Measurements from ENCODE around the gene SETMAR.

The SETMAR gene

GRCh38 chr3:4355401-4356219 lies 52.4 kb downstream of the SETMAR start:
- CTCF ChIA-PET = interaction anchor here (1.2 kb wide), 1 partner anchor 278 kb away, joined by 8 read pairs; no protein-coding TSS in a partner anchor
- DNase-seq (ENCODE audit: low read depth, low spot score) = no peak
- POLR2A ChIA-PET = no interaction called here
- no peak overlapping the region for H3K4me3 ChIP-seq (ENCODE audit: low read depth, low read length)
- TF ChIP-seq, protein P1, sequence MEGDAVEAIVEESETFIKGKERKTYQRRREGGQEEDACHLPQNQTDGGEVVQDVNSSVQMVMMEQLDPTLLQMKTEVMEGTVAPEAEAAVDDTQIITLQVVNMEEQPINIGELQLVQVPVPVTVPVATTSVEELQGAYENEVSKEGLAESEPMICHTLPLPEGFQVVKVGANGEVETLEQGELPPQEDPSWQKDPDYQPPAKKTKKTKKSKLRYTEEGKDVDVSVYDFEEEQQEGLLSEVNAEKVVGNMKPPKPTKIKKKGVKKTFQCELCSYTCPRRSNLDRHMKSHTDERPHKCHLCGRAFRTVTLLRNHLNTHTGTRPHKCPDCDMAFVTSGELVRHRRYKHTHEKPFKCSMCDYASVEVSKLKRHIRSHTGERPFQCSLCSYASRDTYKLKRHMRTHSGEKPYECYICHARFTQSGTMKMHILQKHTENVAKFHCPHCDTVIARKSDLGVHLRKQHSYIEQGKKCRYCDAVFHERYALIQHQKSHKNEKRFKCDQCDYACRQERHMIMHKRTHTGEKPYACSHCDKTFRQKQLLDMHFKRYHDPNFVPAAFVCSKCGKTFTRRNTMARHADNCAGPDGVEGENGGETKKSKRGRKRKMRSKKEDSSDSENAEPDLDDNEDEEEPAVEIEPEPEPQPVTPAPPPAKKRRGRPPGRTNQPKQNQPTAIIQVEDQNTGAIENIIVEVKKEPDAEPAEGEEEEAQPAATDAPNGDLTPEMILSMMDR (IDR thresholded peaks at IDR 0.05; ENCODE audit: insufficient read depth, low read length, missing control alignments) = no peak

- H3K4me3 ChIP-seq (ENCODE audit: low read depth, low read length) = no peak overlapping the region
- ChIA-PET CTCF (interaction anchor here (1.2 kb wide), 1 partner anchor 277 kb away, joined by 8 read pairs; no protein-coding TSS in a partner anchor), POLR2A (no interaction called here)
- TF ChIP-seq, protein P1 (IDR thresholded peaks at IDR 0.05; ENCODE audit: insufficient read depth, low read length, missing control alignments) = no peak
- no peak for DNase-seq (ENCODE audit: low read depth, low spot score)
Measured at GRCh38 chr3:4356220-4356540, 53.0 kb downstream of the SETMAR start.

GRCh38 chr3:4356546-4357410 lies 53.6 kb downstream of the SETMAR start:
- TF ChIP-seq, protein P1 (IDR thresholded peaks at IDR 0.05; ENCODE audit: insufficient read depth, low read length, missing control alignments) = no peak
- DNase-seq (ENCODE audit: low read depth, low spot score) = no peak
- ChIA-PET CTCF (interaction anchor here (1.2 to 2.1 kb wide), 2 partner anchors 276 to 277 kb away, joined by 8 to 12 read pairs; no protein-coding TSS in a partner anchor), POLR2A (no interaction called here)
- no peak overlapping the region for H3K4me3 ChIP-seq (ENCODE audit: low read depth, low read length)

DNA sequence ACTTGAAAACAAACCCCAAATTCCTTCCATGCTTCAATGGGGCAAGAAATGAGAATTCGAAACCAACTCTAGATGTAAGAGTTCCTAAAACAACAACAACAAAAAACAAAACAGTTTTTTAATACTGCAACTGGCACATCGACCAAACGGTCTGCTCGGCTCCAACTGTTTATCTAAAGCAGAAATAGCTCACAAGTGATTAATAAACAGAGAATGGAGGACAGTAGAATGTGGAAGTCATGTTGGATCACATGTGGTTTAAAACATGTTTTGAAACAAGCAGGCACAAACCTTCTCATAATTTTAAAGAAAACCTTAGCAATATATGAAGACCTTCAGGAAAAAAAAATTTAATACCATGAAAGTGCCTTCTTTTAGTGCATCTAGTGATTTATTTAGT lies 55.1 kb downstream of the SETMAR start:
- DNase-seq (ENCODE audit: low read depth, low spot score) = no peak
- TF ChIP-seq, protein P1 (IDR thresholded peaks at IDR 0.05; ENCODE audit: insufficient read depth, low read length, missing control alignments) = no peak
- CTCF ChIA-PET = interaction anchor here (1.3 to 2.1 kb wide), 3 partner anchors 8 to 275 kb away, joined by 3 to 12 read pairs (median 4); no protein-coding TSS in a partner anchor

DNA sequence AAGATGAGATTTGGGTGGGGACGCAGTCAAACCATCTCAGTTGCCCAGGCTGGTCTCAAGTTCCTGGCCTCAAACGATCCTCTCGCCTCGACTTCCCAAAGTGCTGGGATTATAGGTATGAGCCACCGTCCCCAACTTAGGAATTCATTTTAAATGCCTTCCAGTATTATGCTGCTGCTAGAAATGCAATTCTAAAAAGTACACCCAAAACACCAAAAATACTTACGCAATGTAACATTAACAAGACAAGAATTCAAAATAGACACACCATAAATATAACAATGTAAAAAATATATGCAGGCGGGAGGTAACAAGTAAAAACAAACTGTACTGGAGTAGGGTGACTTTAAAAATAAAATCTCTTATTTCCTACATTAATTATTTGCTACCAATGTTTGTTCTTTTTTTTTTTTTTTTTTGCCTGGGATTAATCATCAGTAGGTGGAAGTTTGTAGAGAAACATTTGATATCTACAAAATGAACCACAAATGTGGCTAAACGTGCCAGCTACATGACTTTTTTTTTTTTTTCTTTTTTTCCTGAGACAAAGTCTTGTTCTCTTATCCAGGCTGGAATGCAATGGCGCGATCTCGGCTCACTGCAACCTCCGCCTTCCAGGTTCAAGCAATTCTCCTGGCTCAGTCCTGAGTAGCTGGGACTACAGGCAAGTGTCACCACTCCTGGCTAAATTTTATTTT lies 56.8 kb downstream of the SETMAR start:
- TF ChIP-seq, protein P1 (IDR thresholded peaks at IDR 0.05; ENCODE audit: insufficient read depth, low read length, missing control alignments) = no peak
- no peak overlapping the region for H3K4me3 ChIP-seq (ENCODE audit: low read depth, low read length)
- no peak for DNase-seq (ENCODE audit: low read depth, low spot score)
- POLR2A ChIA-PET = interaction anchor here (1.4 kb wide), 1 partner anchor 133 kb away, joined by 3 read pairs; the partner anchor contains the start of gene ITPR1
- CTCF ChIA-PET = interaction anchor here (1.7 to 3.2 kb wide), 3 partner anchors 9 to 273 kb away, joined by 4 to 19 read pairs (median 14); no protein-coding TSS in a partner anchor

More for the DNA sequence above, 55.1 kb downstream of the SETMAR start:
- H3K4me3 ChIP-seq (ENCODE audit: low read depth, low read length) = no peak overlapping the region
- POLR2A ChIA-PET = no interaction called here

Measured in AG04449 (cell line).